KMS-11 (cell line): Measurements from ENCODE around the gene TBC1D19.

Experiments
- H2AFZ ChIP-seq: fragments of 200-600 bp; sonication (generic); 2 replicates; pipeline ENCODE4 v1.6.1; 2016; ENCODE audit warnings: antibody characterized with exemption, mixed run types, low read depth
- H3K27ac ChIP-seq: fragments of 200-600 bp; sonication (generic); 2 replicates; pipeline ENCODE4 v1.6.1; 2016; ENCODE audit warnings: mild to moderate bottlenecking, mixed run types
- H3K27me3 ChIP-seq: fragments of 200-600 bp; sonication (generic); 2 replicates; pipeline ENCODE4 v1.6.1; 2017; ENCODE audit warnings: mild to moderate bottlenecking, low read depth, mixed run types, moderate library complexity; ENCODE audit not compliant: insufficient read depth
- H3K36me3 ChIP-seq: fragments of 200-600 bp; sonication (generic); 2 replicates; pipeline ENCODE4 v1.6.1; 2017; ENCODE audit warnings: mild to moderate bottlenecking, mixed run types; ENCODE audit not compliant: insufficient read depth
- H3K4me1 ChIP-seq: fragments of 200-600 bp; sonication (generic); 2 replicates; pipeline ENCODE4 v1.6.1; 2016; ENCODE audit warnings: mild to moderate bottlenecking, low read depth, mixed run types; ENCODE audit not compliant: poor library complexity, severe bottlenecking
- H3K4me2 ChIP-seq: fragments of 200-600 bp; sonication (generic); 2 replicates; pipeline ENCODE4 v1.7.0; 2016; ENCODE audit warnings: mild to moderate bottlenecking, mixed run types
- H3K4me3 ChIP-seq: fragments of 200-600 bp; sonication (generic); IDR thresholded peaks from 2 replicates; pipeline ENCODE4 v1.6.1; 2017; ENCODE audit warnings: low read depth, low read length, mixed read lengths; ENCODE audit not compliant: insufficient read depth
- H3K79me2 ChIP-seq: fragments of 200-600 bp; sonication (generic); 2 replicates; pipeline ENCODE4 v1.6.1; 2016; ENCODE audit warnings: low read depth, mixed run types; ENCODE audit not compliant: insufficient read depth
- H3K9ac ChIP-seq: fragments of 200-600 bp; sonication (generic); 2 replicates; pipeline ENCODE4 v1.6.1; 2016; ENCODE audit warnings: mild to moderate bottlenecking, mixed run types
- H4K20me1 ChIP-seq: fragments of 200-600 bp; sonication (generic); 2 replicates; pipeline ENCODE4 v1.6.1; 2016; ENCODE audit warnings: mild to moderate bottlenecking, mixed run types; ENCODE audit not compliant: insufficient read depth
- TF ChIP-seq, protein P1 (sequence below): fragments of 200-600 bp; sonication (generic); conservative IDR thresholded peaks from 2 replicates; pipeline ENCODE4 v1.6.1; 2017; ENCODE audit warnings: low read depth, mild to moderate bottlenecking, antibody characterized with exemption, low read length, moderate library complexity, mixed read lengths

The TBC1D19 gene

DNA sequence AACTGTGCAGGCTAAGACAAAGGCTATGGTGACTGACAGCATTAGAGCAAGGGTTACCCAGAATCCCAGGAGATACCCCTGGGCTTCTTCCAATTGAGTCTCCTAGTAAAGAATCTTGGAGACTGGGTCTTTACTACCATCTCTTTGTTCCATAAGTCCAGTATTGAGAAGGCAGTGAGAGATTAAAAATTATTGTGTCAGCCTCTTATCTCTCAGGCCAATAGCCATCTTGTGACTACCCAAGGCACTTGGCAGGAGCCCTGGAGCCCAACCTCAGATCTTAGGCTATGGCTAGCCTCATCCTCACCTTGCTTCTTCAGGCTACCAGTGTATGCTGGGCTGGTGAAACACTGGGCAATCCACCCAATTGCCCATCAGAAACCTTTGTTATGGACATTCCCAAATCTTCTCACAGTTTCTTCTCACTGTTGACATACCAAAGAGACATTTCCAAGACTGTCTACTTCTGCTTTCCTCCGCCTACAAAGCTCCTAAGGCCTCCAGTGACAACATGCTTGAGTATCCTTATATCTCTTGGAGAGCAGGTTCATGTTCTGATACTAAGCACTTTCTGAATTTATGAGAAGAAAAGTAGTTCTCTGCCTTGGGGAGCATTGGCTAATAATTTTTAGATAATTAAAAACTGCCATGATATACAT lies 200.5 kb downstream of the TBC1D19 start:
- no peak overlapping the region for H3K4me3 ChIP-seq
- H3K4me1 ChIP-seq = no peaks in the 10 kb centered on the region
- no peak overlapping the region for H3K4me2 ChIP-seq
- H3K27me3 ChIP-seq = no peaks in the 10 kb centered on the region
- no peak overlapping the region for H3K9ac ChIP-seq
- no peak overlapping the region for H2AFZ ChIP-seq
- TF ChIP-seq, protein P1, sequence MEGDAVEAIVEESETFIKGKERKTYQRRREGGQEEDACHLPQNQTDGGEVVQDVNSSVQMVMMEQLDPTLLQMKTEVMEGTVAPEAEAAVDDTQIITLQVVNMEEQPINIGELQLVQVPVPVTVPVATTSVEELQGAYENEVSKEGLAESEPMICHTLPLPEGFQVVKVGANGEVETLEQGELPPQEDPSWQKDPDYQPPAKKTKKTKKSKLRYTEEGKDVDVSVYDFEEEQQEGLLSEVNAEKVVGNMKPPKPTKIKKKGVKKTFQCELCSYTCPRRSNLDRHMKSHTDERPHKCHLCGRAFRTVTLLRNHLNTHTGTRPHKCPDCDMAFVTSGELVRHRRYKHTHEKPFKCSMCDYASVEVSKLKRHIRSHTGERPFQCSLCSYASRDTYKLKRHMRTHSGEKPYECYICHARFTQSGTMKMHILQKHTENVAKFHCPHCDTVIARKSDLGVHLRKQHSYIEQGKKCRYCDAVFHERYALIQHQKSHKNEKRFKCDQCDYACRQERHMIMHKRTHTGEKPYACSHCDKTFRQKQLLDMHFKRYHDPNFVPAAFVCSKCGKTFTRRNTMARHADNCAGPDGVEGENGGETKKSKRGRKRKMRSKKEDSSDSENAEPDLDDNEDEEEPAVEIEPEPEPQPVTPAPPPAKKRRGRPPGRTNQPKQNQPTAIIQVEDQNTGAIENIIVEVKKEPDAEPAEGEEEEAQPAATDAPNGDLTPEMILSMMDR = no peak
- no peaks in the 10 kb centered on the region for H3K79me2 ChIP-seq
- no peaks in the 10 kb centered on the region for H4K20me1 ChIP-seq
- H3K36me3 ChIP-seq = no peaks in the 10 kb centered on the region
- no peak overlapping the region for H3K27ac ChIP-seq

DNA sequence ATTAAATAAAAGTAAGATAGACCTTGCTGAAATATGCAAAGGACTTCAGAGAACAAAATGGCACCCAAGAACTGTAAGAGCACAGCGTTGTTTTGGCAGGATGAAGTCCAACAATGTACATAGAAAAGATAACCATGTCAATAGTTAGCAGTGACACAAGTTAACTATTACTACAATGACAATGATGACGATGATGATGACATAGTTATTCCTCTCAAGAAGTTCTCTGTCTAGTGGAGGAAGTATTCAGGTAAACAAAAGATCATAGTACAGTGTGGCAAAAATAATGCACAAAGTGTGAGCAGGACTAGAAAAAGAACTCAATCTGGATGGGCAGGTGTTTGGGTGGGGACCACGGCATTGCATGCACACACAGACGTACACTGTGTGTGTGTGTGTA lies 201.4 kb downstream of the TBC1D19 start:
- no peaks in the 10 kb centered on the region for H4K20me1 ChIP-seq
- TF ChIP-seq, protein P1 = no peak
- no peaks in the 10 kb centered on the region for H3K36me3 ChIP-seq
- H3K4me3 ChIP-seq = no peak overlapping the region
- H3K4me1 ChIP-seq = no peaks in the 10 kb centered on the region
- H3K79me2 ChIP-seq = no peaks in the 10 kb centered on the region
- H3K27ac ChIP-seq = no peak overlapping the region
- H2AFZ ChIP-seq = no peak overlapping the region
- no peaks in the 10 kb centered on the region for H3K27me3 ChIP-seq
- no peak overlapping the region for H3K4me2 ChIP-seq
- no peak overlapping the region for H3K9ac ChIP-seq

DNA sequence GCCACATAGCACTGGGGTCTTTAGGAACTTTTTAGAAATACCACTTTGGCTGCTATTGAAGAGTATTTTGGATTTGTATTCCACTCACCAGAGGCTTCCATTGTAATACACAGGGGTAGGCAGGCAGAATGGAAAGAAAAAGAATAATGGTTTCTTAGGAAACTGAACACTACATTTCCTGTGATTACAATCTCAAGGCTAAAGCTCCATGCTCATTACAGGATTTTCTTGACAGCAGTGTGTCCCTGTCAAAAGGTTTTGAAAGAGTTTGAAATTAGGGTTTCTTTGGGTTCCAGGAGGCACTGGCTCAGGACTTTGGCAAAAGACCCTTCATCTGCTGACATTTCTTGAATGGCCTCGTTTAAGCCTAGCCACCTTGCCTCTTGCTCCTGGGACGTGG lies 201.9 kb downstream of the TBC1D19 start:
- Histone ChIP-seq H2AFZ (no peak overlapping the region), H4K20me1 (no peaks in the 10 kb centered on the region), H3K4me1 (no peaks in the 10 kb centered on the region), H3K4me3 (no peak overlapping the region), H3K9ac (no peak overlapping the region), H3K79me2 (no peaks in the 10 kb centered on the region), H3K4me2 (no peak overlapping the region), H3K27ac (no peak overlapping the region), H3K27me3 (no peaks in the 10 kb centered on the region), H3K36me3 (no peaks in the 10 kb centered on the region)
- TF ChIP-seq, protein P1 = no peak

DNA sequence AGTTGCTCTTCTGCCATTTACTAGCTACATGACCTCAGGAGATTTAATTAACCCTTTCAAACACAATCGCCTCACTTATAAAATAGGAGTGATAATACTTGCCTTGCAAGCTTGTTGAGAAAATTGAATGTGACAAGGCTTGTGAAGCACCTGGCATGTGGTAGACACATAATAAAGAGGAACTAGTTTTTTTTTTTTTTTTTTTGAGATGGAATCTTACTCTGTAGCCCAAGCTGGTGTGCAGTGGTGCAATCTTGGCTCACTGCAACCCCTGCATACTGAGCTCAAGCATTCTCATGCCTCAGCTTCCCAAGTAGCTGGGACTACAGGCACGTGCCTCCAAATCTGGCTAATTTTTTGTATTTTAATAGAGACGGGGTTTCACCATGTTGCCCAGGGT lies 203.0 kb downstream of the TBC1D19 start:
- Histone ChIP-seq H3K79me2 (no peaks in the 10 kb centered on the region), H3K4me2 (no peak overlapping the region), H2AFZ (no peak overlapping the region), H4K20me1 (no peaks in the 10 kb centered on the region), H3K4me1 (no peaks in the 10 kb centered on the region), H3K27ac (no peak overlapping the region), H3K36me3 (no peaks in the 10 kb centered on the region), H3K27me3 (no peaks in the 10 kb centered on the region), H3K9ac (no peak overlapping the region), H3K4me3 (no peak overlapping the region)
- TF ChIP-seq, protein P1 = no peak
